A673 (cell line): ENCODE results near the gene CARS1. TPM values are rescaled to one million over a fixed set of nuclear protein-coding genes. Genes with fewer than 3 reads are reported as not detected.

Source experiments
- BruUV-seq: library from RNA; stranded (reverse); fragments of 400-500 nt; replicated peaks from 2 replicates; lab custom pipeline; 2021; lab: Mats Ljungman, UMichigan
- CTCF ChIA-PET: fragments of 300-600 bp; sonication (Branson Sonifier 250); formaldehyde crosslinking; loops from one replicate; lab custom pipeline; 2022; ENCODE audit warnings: antibody characterized with exemption; lab: Charles Lee
- POLR2A ChIA-PET: fragments of 300-600 bp; sonication (Branson Sonifier 250); formaldehyde crosslinking; loops from one replicate; lab custom pipeline; 2022; ENCODE audit warnings: antibody characterized with exemption; ENCODE audit not compliant: low non-redundant PET; lab: Charles Lee
- DNase-seq: peaks from one replicate; pipeline ENCODE4 v3.0.0-alpha.2; 2015; ENCODE audit warnings: low spot score
- H3K27ac ChIP-seq: fragments of 200-600 bp; sonication (generic); 2 replicates; pipeline ENCODE4 v1.5.1; 2016; ENCODE audit warnings: mixed run types, low read depth, mild to moderate bottlenecking, mixed read lengths, antibody characterized with exemption, low read length; ENCODE audit not compliant: poor library complexity, severe bottlenecking
- H3K27me3 ChIP-seq: fragments of 200-600 bp; sonication (generic); replicated peaks from 2 replicates; pipeline ENCODE4 v1.6.1; 2017; ENCODE audit warnings: mixed run types, low read depth, mild to moderate bottlenecking, mixed read lengths, antibody characterized with exemption, low read length; ENCODE audit not compliant: insufficient read depth, poor library complexity
- H3K36me3 ChIP-seq: fragments of 200-600 bp; sonication (generic); 2 replicates; pipeline ENCODE4 v1.6.1; 2016; ENCODE audit warnings: mixed run types, mild to moderate bottlenecking, mixed read lengths, antibody characterized with exemption, low read length; ENCODE audit not compliant: insufficient read depth, poor library complexity, severe bottlenecking
- H3K4me1 ChIP-seq: fragments of 200-600 bp; sonication (generic); 2 replicates; pipeline ENCODE4 v1.6.1; 2017; ENCODE audit warnings: mixed run types, mild to moderate bottlenecking, mixed read lengths, antibody characterized with exemption, low read length; ENCODE audit not compliant: insufficient read depth, poor library complexity, severe bottlenecking
- H3K4me3 ChIP-seq: fragments of 200-600 bp; sonication (generic); 2 replicates; pipeline ENCODE4 v1.5.1; 2016; ENCODE audit warnings: low read depth, mixed run types, mild to moderate bottlenecking, mixed read lengths, low read length; ENCODE audit not compliant: poor library complexity, severe bottlenecking
- H3K9me3 ChIP-seq: fragments of 200-600 bp; sonication (generic); 2 replicates; pipeline ENCODE4 v1.6.1; 2016; ENCODE audit warnings: mixed run types, low read depth, mild to moderate bottlenecking, mixed read lengths, antibody characterized with exemption, low read length; ENCODE audit not compliant: poor library complexity, severe bottlenecking
- EZH2 ChIP-seq: fragments of 200-600 bp; sonication (generic); IDR thresholded peaks from 2 replicates; pipeline ENCODE4 v1.6.1; 2017; ENCODE audit warnings: borderline replicate concordance, low read depth, mild to moderate bottlenecking, mixed read lengths, antibody characterized with exemption, low read length; ENCODE audit not compliant: poor library complexity, severe bottlenecking
- intact Hi-C: fragments of 100-400 bp; cut with micrococcal nuclease; formaldehyde crosslinking; loops from one replicate; pipeline ENCODE4 v1.10.0; 2022; ENCODE audit not compliant: unreplicated experiment
- total RNA-seq: library from RNA; stranded (reverse); gene quantifications from 2 replicates; pipeline ENCODE4 v1.2.3, GENCODE V29; 2021
- TF ChIP-seq, protein P1 (sequence below): fragments of 300-800, 200-600 bp; sonication (generic); conservative IDR thresholded peaks from 2 replicates; pipeline ENCODE4 v1.5.1; 2017; ENCODE audit warnings: low read depth, mild to moderate bottlenecking, antibody characterized with exemption, low read length, moderate library complexity, mixed read lengths

Gene CARS1
- total RNA-seq, 1 experiment from 2014 or later: 76.4 TPM

DNA sequence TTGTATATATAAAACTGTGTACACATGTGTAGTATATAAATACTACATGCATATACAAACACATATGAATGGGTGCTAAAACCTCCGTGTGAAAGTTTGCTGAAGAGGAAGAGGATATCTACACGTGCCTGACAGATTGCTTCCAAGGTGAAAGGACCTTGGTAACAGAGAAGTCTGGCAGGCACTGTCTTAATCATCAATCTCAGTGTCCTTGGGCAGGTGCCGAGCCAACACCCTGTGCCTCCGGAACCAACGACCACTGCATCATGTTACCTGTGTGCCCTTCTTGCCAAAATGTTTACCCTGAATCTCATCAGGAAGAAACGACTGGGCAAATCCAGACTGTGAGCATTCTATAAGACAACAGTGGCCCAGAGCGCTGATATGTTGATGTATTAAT, 80.1 kb downstream of the CARS1 start:
- intact Hi-C loops: no loop called here
- Histone ChIP-seq H3K27me3 (no peaks in the 10 kb centered on the region), H3K4me1 (no peaks in the 10 kb centered on the region), H3K27ac (no peak overlapping the region), H3K36me3 (peaks cover 69% of the 10 kb centered on the region), H3K4me3 (no peak overlapping the region), H3K9me3 (no peaks in the 10 kb centered on the region)
- no TSS peak for BruUV-seq
- CTCF ChIA-PET: no interaction called here
- no peak for DNase-seq
- TF ChIP-seq EZH2: no peak
- TF ChIP-seq, protein P1, sequence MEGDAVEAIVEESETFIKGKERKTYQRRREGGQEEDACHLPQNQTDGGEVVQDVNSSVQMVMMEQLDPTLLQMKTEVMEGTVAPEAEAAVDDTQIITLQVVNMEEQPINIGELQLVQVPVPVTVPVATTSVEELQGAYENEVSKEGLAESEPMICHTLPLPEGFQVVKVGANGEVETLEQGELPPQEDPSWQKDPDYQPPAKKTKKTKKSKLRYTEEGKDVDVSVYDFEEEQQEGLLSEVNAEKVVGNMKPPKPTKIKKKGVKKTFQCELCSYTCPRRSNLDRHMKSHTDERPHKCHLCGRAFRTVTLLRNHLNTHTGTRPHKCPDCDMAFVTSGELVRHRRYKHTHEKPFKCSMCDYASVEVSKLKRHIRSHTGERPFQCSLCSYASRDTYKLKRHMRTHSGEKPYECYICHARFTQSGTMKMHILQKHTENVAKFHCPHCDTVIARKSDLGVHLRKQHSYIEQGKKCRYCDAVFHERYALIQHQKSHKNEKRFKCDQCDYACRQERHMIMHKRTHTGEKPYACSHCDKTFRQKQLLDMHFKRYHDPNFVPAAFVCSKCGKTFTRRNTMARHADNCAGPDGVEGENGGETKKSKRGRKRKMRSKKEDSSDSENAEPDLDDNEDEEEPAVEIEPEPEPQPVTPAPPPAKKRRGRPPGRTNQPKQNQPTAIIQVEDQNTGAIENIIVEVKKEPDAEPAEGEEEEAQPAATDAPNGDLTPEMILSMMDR: no peak
- POLR2A ChIA-PET: no interaction called here

DNA sequence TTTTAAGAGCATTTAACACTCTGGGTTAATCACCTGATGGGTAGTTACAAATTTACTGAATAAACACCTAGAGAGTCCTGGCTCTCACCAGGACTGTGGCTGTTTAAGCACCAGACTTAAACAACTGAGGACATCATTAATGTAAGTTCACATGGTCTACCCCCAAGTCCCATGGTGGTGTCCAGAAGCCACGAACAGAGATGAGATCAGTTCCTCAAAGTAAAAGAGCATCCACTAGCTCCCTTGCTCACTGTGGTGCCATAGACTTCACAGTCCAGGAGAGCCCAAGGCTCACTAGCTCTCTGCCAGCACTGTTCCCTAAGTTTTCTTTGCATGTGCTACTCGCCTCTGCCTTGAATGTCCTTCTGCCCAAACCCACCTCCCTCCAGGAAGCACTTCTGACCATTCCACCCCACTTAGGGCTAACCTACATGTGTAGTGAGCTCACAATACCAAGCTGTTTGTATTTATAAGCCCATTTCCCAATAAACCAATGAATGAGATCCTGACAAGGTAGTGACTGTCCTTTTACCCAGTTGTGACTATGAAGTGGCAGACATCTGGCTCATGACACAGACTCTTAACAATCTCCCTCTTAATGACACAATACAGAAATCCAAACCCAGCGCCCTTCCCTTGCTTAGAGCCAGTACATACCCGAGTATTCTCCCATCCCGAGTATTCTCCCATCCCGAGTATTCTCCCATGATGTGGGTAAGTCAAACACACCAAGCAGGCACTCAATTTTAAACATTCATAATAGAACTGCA, 80.7 kb downstream of the CARS1 start:
- Histone ChIP-seq H3K4me3 (no peak overlapping the region), H3K27ac (no peak overlapping the region), H3K9me3 (no peaks in the 10 kb centered on the region), H3K27me3 (no peaks in the 10 kb centered on the region), H3K4me1 (no peaks in the 10 kb centered on the region), H3K36me3 (peaks cover 75% of the 10 kb centered on the region)
- TF ChIP-seq EZH2: no peak
- TF ChIP-seq, protein P1: no peak
- intact Hi-C loops: no loop called here
- no TSS peak for BruUV-seq
- DNase-seq: no peak
- ChIA-PET CTCF (no interaction called here), POLR2A (no interaction called here)

DNA sequence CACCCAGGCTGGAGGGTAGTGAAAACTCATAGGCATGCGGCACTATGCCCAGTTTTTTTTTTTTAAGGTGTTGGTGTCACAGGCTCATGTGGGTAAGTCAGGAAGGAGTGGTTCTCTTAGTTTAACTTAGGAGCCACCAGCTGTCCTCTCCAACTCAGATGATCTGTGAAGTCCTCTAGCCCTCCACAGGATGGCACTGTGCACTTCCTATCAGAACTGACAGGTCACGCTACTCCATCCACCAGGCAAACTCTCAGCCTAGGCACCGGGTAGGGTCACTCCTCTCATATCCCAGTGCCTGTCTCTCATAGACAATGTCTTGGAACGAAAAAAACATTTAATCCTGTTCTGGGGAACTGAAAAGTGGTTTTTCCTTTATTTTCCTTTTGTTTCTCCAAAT, 81.6 kb downstream of the CARS1 start:
- H3K36me3 ChIP-seq: peaks cover 84% of the 10 kb centered on the region
- no peaks in the 10 kb centered on the region for H3K4me1 ChIP-seq
- ChIA-PET CTCF (interaction anchor here (0.7 kb wide), 1 partner anchor 902 kb away, joined by 4 read pairs; no protein-coding TSS in a partner anchor), POLR2A (no interaction called here)
- no peaks in the 10 kb centered on the region for H3K27me3 ChIP-seq
- TF ChIP-seq EZH2: no peak
- TF ChIP-seq, protein P1: peak; percentile 45
- no peak overlapping the region for H3K27ac ChIP-seq
- BruUV-seq: no TSS peak
- intact Hi-C loops: no loop called here
- peak; percentile 42 for DNase-seq
- no peak overlapping the region for H3K4me3 ChIP-seq
- no peaks in the 10 kb centered on the region for H3K9me3 ChIP-seq
